ENCODE results near the gene PGAM4.
"Not testable (repeated sequence)": the region's sequence is repeated elsewhere in the genome, so short reads cannot be mapped to it uniquely, and the experiment has no call there.

Gene PGAM4

DNA sequence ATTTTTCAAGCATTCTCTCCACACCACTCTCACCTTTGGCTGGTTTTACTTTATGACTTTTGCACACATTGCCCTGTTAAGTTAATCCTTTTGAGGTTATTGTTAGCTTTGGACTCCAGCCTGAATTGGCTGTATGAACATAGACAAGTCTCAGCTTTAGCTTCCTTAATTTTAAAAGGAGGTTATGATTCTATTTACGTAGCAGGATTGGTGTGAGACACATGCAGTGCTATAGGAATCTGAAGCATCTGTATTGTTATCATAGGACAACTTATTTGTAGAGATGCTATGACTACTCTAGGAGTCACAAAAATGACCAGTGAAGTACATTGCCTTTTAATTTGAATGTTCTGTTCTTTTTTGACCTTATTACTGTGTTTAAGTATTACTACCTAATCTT is 15.7 kb downstream of the PGAM4 start:
- TF ChIP-seq POLR2A (IDR thresholded peaks at IDR 0.05; ENCODE audit: extremely low read depth, insufficient read length) (no peak), MYC (IDR thresholded peaks at IDR 0.05; ENCODE audit: low read depth, low read length) (no peak)
- TF ChIP-seq, protein P1, sequence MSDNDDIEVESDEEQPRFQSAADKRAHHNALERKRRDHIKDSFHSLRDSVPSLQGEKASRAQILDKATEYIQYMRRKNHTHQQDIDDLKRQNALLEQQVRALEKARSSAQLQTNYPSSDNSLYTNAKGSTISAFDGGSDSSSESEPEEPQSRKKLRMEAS (IDR thresholded peaks at IDR 0.05; ENCODE audit: low read depth, low read length) = no peak
- TF ChIP-seq, protein P2, sequence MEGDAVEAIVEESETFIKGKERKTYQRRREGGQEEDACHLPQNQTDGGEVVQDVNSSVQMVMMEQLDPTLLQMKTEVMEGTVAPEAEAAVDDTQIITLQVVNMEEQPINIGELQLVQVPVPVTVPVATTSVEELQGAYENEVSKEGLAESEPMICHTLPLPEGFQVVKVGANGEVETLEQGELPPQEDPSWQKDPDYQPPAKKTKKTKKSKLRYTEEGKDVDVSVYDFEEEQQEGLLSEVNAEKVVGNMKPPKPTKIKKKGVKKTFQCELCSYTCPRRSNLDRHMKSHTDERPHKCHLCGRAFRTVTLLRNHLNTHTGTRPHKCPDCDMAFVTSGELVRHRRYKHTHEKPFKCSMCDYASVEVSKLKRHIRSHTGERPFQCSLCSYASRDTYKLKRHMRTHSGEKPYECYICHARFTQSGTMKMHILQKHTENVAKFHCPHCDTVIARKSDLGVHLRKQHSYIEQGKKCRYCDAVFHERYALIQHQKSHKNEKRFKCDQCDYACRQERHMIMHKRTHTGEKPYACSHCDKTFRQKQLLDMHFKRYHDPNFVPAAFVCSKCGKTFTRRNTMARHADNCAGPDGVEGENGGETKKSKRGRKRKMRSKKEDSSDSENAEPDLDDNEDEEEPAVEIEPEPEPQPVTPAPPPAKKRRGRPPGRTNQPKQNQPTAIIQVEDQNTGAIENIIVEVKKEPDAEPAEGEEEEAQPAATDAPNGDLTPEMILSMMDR (IDR thresholded peaks at IDR 0.05; ENCODE audit: low read depth, low read length) = no peak
- H3K4me3 ChIP-seq (ENCODE audit: low read depth, low read length) = no peak overlapping the region
- DNase-seq (ENCODE audit: low read depth) = no peak

DNA sequence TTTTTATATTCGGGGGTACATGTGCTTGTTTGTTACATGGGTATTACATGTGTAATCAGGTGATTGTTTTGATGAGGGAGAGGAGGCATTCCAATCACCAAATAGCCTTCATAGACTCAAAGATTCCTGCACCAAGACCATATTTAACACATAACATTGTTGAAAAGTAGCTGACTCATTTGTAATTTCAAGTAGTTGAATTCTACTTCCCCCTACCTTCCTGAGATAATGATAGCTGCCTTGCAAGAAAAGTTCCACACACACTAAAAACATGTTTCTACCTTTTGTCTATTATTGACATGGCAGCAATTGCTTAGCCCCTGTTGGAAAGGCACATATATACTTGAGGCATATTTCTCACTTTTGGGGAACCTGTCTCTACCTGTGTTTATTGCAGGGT is 16.1 kb downstream of the PGAM4 start:
- no peak overlapping the region for H3K4me3 ChIP-seq (ENCODE audit: low read depth, low read length)

DNA sequence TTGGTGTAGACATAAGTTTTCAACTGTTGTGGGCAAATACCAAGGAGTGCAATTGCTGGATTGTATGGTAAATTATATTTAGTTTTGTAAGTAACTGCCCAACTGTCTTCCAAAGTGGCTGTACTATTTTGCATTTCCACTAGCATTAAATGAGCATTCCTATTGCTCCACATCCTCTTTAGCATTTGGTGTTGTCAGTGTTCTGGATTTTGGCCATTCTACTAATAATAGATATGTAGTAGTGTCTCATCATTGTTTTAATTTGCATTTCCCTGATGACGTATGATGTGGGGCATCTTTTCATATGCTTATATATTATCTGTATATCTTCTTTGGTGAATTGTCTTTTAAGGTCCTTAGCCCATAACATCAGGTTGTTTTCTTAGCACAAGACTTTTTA is 17.3 kb downstream of the PGAM4 start:
- TF ChIP-seq POLR2A (IDR thresholded peaks at IDR 0.05; ENCODE audit: extremely low read depth, insufficient read length) (no peak), MYC (IDR thresholded peaks at IDR 0.05; ENCODE audit: low read depth, low read length) (no peak)
- TF ChIP-seq, protein P2 (IDR thresholded peaks at IDR 0.05; ENCODE audit: low read depth, low read length) = no peak
- TF ChIP-seq, protein P1 (IDR thresholded peaks at IDR 0.05; ENCODE audit: low read depth, low read length) = no peak
- H3K4me3 ChIP-seq (ENCODE audit: low read depth, low read length) = no peak overlapping the region
- DNase-seq (ENCODE audit: low read depth) = no peak

More for the DNA sequence above, 16.1 kb downstream of the PGAM4 start:
- DNase-seq (ENCODE audit: low read depth) = peak; percentile 7
- TF ChIP-seq MYC (IDR thresholded peaks at IDR 0.05; ENCODE audit: low read depth, low read length) = no peak
- TF ChIP-seq, protein P1 (IDR thresholded peaks at IDR 0.05; ENCODE audit: low read depth, low read length) = no peak
- no peak for TF ChIP-seq POLR2A (IDR thresholded peaks at IDR 0.05; ENCODE audit: extremely low read depth, insufficient read length)
- TF ChIP-seq, protein P2 (IDR thresholded peaks at IDR 0.05; ENCODE audit: low read depth, low read length) = no peak

DNA sequence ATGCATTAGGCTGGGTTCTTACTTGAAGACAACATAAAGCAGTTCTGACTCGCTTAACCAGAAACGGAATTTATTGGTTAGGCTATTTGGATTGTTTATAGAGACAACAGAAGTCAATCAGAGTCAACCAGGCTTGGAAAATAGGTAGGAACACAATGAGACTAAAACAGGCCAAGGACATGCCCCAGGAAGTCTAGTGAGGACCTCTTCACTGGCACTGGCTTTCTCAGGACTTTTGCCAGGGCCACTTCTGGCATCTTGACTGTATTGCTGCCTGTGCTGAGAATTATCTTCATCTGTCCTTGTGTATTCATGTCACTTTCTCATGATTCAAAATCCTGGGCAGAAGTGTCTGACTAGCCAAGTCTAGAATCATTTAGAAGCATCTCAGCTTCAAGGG is 19.6 kb downstream of the PGAM4 start:
- H3K4me3 ChIP-seq (ENCODE audit: low read depth, low read length) = no peak overlapping the region
- no peak for DNase-seq (ENCODE audit: low read depth)
- TF ChIP-seq, protein P1 (IDR thresholded peaks at IDR 0.05; ENCODE audit: low read depth, low read length) = no peak

DNA sequence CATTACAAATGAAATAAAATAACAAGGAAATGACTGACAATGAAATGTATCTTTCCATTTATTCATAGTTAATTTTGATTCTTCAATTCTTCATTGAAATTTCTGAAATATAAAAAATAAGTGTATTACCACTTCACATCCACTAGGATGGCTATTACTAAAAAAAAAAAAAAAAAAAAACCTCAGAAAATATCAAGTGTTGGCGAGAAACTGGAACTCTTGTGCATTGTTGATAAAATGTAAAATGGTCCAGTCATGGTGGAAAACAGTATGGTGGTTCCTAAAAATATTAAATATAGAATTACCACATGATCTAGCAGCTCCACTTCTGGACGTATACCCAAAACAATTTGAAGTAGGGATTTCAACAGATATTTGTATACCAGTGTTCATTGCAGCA is 22.9 kb downstream of the PGAM4 start:
- no peak overlapping the region for H3K4me3 ChIP-seq (ENCODE audit: low read depth, low read length)
- TF ChIP-seq POLR2A (IDR thresholded peaks at IDR 0.05; ENCODE audit: extremely low read depth, insufficient read length) (no peak), MYC (IDR thresholded peaks at IDR 0.05; ENCODE audit: low read depth, low read length) (no peak)
- TF ChIP-seq, protein P1 (IDR thresholded peaks at IDR 0.05; ENCODE audit: low read depth, low read length) = no peak
- TF ChIP-seq, protein P2 (IDR thresholded peaks at IDR 0.05; ENCODE audit: low read depth, low read length) = no peak
- no peak for DNase-seq (ENCODE audit: low read depth)

DNA sequence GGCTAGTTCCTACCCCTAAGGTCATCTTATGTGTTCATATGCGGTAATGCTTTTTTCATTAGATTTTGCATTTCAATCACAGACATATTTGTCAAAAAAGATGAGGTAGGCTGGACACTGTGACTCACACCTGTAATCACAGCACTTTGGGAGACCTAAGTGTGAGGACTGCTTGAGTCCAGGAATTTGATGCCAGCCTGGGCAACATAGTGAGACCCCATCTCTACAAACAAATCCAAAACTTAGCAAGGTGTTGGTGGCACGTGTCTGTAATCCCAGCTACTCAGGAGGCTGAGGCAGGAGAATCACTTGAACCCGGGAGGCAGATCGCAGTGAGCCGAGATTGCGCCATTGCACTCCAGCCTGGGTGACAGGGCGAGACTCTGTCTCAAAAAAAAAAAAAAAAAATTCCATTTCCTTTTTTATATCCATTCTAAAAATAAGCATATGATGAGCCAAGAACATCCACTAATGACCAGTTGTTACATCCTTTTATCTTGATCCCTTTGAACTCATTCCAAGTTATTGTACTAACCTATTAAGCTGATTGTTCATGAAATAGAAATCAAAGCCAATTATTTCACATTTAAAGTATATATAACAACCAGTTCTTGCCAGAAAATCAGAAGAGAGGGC is 23.4 kb downstream of the PGAM4 start:
- peak; percentile 2 for DNase-seq (ENCODE audit: low read depth)
- TF ChIP-seq, protein P2 (IDR thresholded peaks at IDR 0.05; ENCODE audit: low read depth, low read length) = no peak
- no peak for TF ChIP-seq POLR2A (IDR thresholded peaks at IDR 0.05; ENCODE audit: extremely low read depth, insufficient read length)
- TF ChIP-seq MYC (IDR thresholded peaks at IDR 0.05; ENCODE audit: low read depth, low read length) = no peak
- TF ChIP-seq, protein P1 (IDR thresholded peaks at IDR 0.05; ENCODE audit: low read depth, low read length) = no peak

DNA sequence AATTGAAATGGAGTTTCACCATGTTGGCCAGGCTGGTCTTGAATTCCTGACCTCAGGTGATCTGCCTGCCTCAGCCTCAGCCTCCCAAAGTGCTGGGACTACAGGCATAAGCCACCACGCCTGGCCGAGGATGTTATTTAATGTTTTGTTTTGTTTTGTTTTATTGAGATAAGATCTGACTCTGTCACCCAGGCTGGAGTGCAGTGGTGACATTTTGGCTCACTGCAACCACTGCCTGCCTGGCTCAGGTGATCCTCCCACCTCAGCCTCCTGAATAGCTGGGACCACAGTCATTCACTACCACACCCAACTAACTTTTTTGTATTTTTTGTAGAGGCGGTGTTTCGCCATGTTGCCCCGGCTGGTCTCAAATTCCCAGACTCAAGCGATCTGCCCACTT is 24.4 kb downstream of the PGAM4 start:
- not testable (repeated sequence) for DNase-seq (ENCODE audit: low read depth); H3K4me3 ChIP-seq (ENCODE audit: low read depth, low read length)

More for the DNA sequence above, 23.4 kb downstream of the PGAM4 start:
- H3K4me3 ChIP-seq (ENCODE audit: low read depth, low read length) = no peak overlapping the region

Measured in NB4 (cell line).